GM19397 (cell line): Measurements from ENCODE around the gene SMCO4.

Experiments used
- ATAC-seq: cut with Tn5 transposase; IDR thresholded peaks from one replicate; pipeline ENCODE4 v1.9.1; 2021; ENCODE audit warnings: mild to moderate bottlenecking, moderate library complexity; ENCODE audit not compliant: unreplicated experiment

Gene SMCO4

GRCh38 chr11:93510196-93510873 lies 32.9 kb downstream of the SMCO4 start:
- ATAC-seq, result no peak

GRCh38 chr11:93507517-93507916 lies 35.7 kb downstream of the SMCO4 start:
- no peak for ATAC-seq

- ATAC-seq, result no peak
Observed at GRCh38 chr11:93505703-93506102, 37.5 kb downstream of the SMCO4 start.

- ATAC-seq, result no peak
Observed at GRCh38 chr11:93504110-93505095, 38.8 kb downstream of the SMCO4 start.

- no peak for ATAC-seq
Observed at GRCh38 chr11:93501856-93502255, 41.3 kb downstream of the SMCO4 start.

GRCh38 chr11:93500759-93501158 lies 42.4 kb downstream of the SMCO4 start:
- no peak for ATAC-seq

GRCh38 chr11:93498641-93499040 lies 44.5 kb downstream of the SMCO4 start:
- ATAC-seq, result no peak

GRCh38 chr11:93498161-93498560 lies 45.0 kb downstream of the SMCO4 start:
- no peak for ATAC-seq

GRCh38 chr11:93497596-93497995 lies 45.6 kb downstream of the SMCO4 start:
- ATAC-seq, result no peak

GRCh38 chr11:93494357-93494756 lies 48.8 kb downstream of the SMCO4 start:
- ATAC-seq, result no peak

GRCh38 chr11:93493252-93493897 lies 49.8 kb downstream of the SMCO4 start:
- ATAC-seq, result no peak

GRCh38 chr11:93492464-93493251 lies 50.5 kb downstream of the SMCO4 start:
- ATAC-seq, result no peak

- no peak for ATAC-seq
Observed at GRCh38 chr11:93491973-93492372, 51.2 kb downstream of the SMCO4 start.

- ATAC-seq, result no peak
Observed at GRCh38 chr11:93490996-93491618, 52.1 kb downstream of the SMCO4 start.

- ATAC-seq, result no peak
Observed at GRCh38 chr11:93489841-93490240, 53.4 kb downstream of the SMCO4 start.

GRCh38 chr11:93487032-93487483 lies 56.1 kb downstream of the SMCO4 start:
- ATAC-seq, result no peak

- ATAC-seq, result no peak
Observed at GRCh38 chr11:93485983-93486382, 57.2 kb downstream of the SMCO4 start.

GRCh38 chr11:93484716-93485115 lies 58.5 kb downstream of the SMCO4 start:
- no peak for ATAC-seq

GRCh38 chr11:93482556-93482955 lies 60.6 kb downstream of the SMCO4 start:
- no peak for ATAC-seq

GRCh38 chr11:93481696-93482095 lies 61.5 kb downstream of the SMCO4 start:
- no peak for ATAC-seq
